Liver (tissue), 9 donors: ENCODE data around the gene DSCAM. TPM values are rescaled to one million over a fixed set of nuclear protein-coding genes. Genes with fewer than 3 reads are reported as not detected.

Source experiments
- DNase-seq: peaks from one replicate; pipeline ENCODE4 v3.0.0-alpha.2; 2017; ENCODE audit warnings: low spot score
- H3K27ac ChIP-seq, 2 donors: one replicate each; pipeline ENCODE4 v1.7.0; 2013; ENCODE audit warnings: inconsistent platforms in 2 of 2, low read length in 2 of 2, control low read depth in 1 of 2, low read depth in 1 of 2, mild to moderate bottlenecking in 1 of 2
- H3K27me3 ChIP-seq, 4 donors: one replicate each; pipeline versions ENCODE4 v1.6.1 to v1.7.0; 2013; ENCODE audit warnings: low read length in 3 of 4, inconsistent platforms in 1 of 4, mild to moderate bottlenecking in 1 of 4, moderate library complexity in 1 of 4; ENCODE audit not compliant: control insufficient read depth in 4 of 4, insufficient read depth in 4 of 4
- H3K36me3 ChIP-seq, 4 donors: one replicate each; pipeline versions ENCODE4 v1.6.1 to v1.7.0; 2013; ENCODE audit warnings: low read length in 3 of 4, mild to moderate bottlenecking in 3 of 4, low read depth in 1 of 4, moderate library complexity in 1 of 4; ENCODE audit not compliant: control insufficient read depth in 4 of 4, insufficient read depth in 3 of 4
- H3K4me1 ChIP-seq, 4 donors: one replicate each; pipeline versions ENCODE4 v1.6.1 to v1.7.0; 2013; ENCODE audit warnings: low read length in 3 of 4, mild to moderate bottlenecking in 3 of 4, moderate library complexity in 1 of 4; ENCODE audit not compliant: control insufficient read depth in 4 of 4, insufficient read depth in 4 of 4
- H3K4me3 ChIP-seq, 3 donors: one replicate each; pipeline versions ENCODE4 v1.6.1 to v1.7.0; 2013; ENCODE audit warnings: low read length in 3 of 3, control low read depth in 1 of 3, low read depth in 1 of 3, mild to moderate bottlenecking in 1 of 3
- H3K9ac ChIP-seq, 2 donors: one replicate each; pipeline ENCODE4 v1.7.0; 2013; ENCODE audit warnings: low read length in 2 of 2, mild to moderate bottlenecking in 2 of 2, moderate library complexity in 2 of 2, control low read depth in 1 of 2, low read depth in 1 of 2
- H3K9me3 ChIP-seq, 4 donors: one replicate each; pipeline versions ENCODE4 v1.6.1 to v1.7.0; 2013; ENCODE audit warnings: low read length in 3 of 4; ENCODE audit not compliant: control insufficient read depth in 4 of 4
- EGR1 ChIP-seq, 2 donors: IDR thresholded peaks; 2 replicates each; pipeline ENCODE4 v1.6.1; 2016 to 2018; ENCODE audit warnings: antibody characterized with exemption in 2 of 2, low read depth in 2 of 2
- FOXA1 ChIP-seq: IDR thresholded peaks from 2 replicates; pipeline ENCODE4 v1.6.1; 2016; ENCODE audit warnings: antibody characterized with exemption
- FOXA2 ChIP-seq: IDR thresholded peaks from 2 replicates; pipeline ENCODE4 v1.6.1; 2016; ENCODE audit warnings: antibody characterized with exemption
- GABPA ChIP-seq, 2 donors: IDR thresholded peaks in 1 of 2; conservative IDR thresholded peaks in 1 of 2; 2 replicates each; pipeline ENCODE4 v1.6.1; 2016; ENCODE audit warnings: antibody characterized with exemption in 2 of 2, mild to moderate bottlenecking in 1 of 2, moderate library complexity in 1 of 2
- HNF4A ChIP-seq, 2 donors: conservative IDR thresholded peaks; 2 replicates each; pipeline ENCODE4 v1.6.1; 2016; ENCODE audit warnings: antibody characterized with exemption in 2 of 2, mild to moderate bottlenecking in 2 of 2
- HNF4G ChIP-seq: IDR thresholded peaks from 2 replicates; pipeline ENCODE4 v1.6.1; 2016; ENCODE audit warnings: antibody characterized with exemption
- JUND ChIP-seq, 2 donors: IDR thresholded peaks; 2 replicates each; pipeline ENCODE4 v1.6.1; 2016; ENCODE audit warnings: antibody characterized with exemption in 2 of 2
- MAX ChIP-seq: IDR thresholded peaks from 2 replicates; pipeline ENCODE4 v1.6.1; 2016; ENCODE audit warnings: antibody characterized with exemption
- NR2F2 ChIP-seq: IDR thresholded peaks from 2 replicates; pipeline ENCODE4 v1.6.1; 2016; ENCODE audit warnings: antibody characterized with exemption
- RAD21 ChIP-seq, 2 donors: IDR thresholded peaks; 2 replicates each; pipeline ENCODE4 v1.6.1; 2016; ENCODE audit warnings: antibody characterized with exemption in 2 of 2, mild to moderate bottlenecking in 2 of 2
- RXRA ChIP-seq, 2 donors: IDR thresholded peaks; 2 replicates each; pipeline ENCODE4 v1.6.1; 2017 to 2018; ENCODE audit warnings: antibody characterized with exemption in 2 of 2, mild to moderate bottlenecking in 1 of 2
- YY1 ChIP-seq: IDR thresholded peaks from 2 replicates; pipeline ENCODE4 v1.6.1; 2016; ENCODE audit warnings: antibody characterized with exemption, mild to moderate bottlenecking
- ZBTB33 ChIP-seq: IDR thresholded peaks from 2 replicates; pipeline ENCODE4 v1.6.1; 2016; ENCODE audit warnings: antibody characterized with exemption
- WGBS: extraction: QIAGEN DNeasy Blood & Tissue Kit; methylation state at CpG from one replicate; pipeline ENCODE4 v1.1.7; 2013; 5-methylcytosine and 5-hydroxymethylcytosine counted together
- polyA plus RNA-seq, 2 donors: library from polyadenylated mRNA; stranded (reverse) in 1 of 2; unstranded in 1 of 2; fragments of 200-250 nt in 1 of 2; fragments of >200 nt in 1 of 2; fragmentation: Nextera tagmentation in 1 of 2; extraction: Ambion mirVana in 1 of 2; gene quantifications; one replicate each; pipeline versions ENCODE4 v1.2.1 to v1.2.3, GENCODE V29; 2013 to 2015
- total RNA-seq, 2 donors: library from RNA; depleted of rRNA; stranded (reverse); fragments of >200 nt; gene quantifications; one replicate each; pipeline ENCODE4 v1.2.3, GENCODE V29; 2014
- TF ChIP-seq, protein P1 (sequence below): IDR thresholded peaks from 2 replicates; pipeline ENCODE4 v1.6.1; 2016; ENCODE audit warnings: antibody characterized with exemption
- TF ChIP-seq, protein P2 (sequence below): fragments of 150-350 bp; IDR thresholded peaks from 2 replicates; pipeline ENCODE4 v1.5.1; 2017; ENCODE audit warnings: improper control_type of control experiment, low read depth, low read length; ENCODE audit not compliant: missing input control
- TF ChIP-seq, protein P3 (sequence below): IDR thresholded peaks from 2 replicates; pipeline ENCODE4 v1.6.1; 2016; ENCODE audit warnings: antibody characterized with exemption, mild to moderate bottlenecking
- donor health status: healthy.
- donor health status: healthy.
- donor health status: healthy.
- donor health status: healthy.
- donor health status: healthy.

Gene DSCAM
- total and polyA plus RNA-seq, 4 donors, result 0.02 to 0.23 (median 0.10) TPM

- 77% methylated on average over 3 of the region's 3 CpGs for WGBS
- TF ChIP-seq EGR1 (IDR thresholded peaks at IDR 0.05; ENCODE audit: low read depth in 2 of 2) (no peak), HNF4A (conservative IDR thresholded peaks at IDR 0.05) (no peak), RXRA (IDR thresholded peaks at IDR 0.05) (no peak), FOXA1 (no peak), ZBTB33 (no peak), RAD21 (IDR thresholded peaks at IDR 0.05) (no peak), HNF4G (no peak), MAX (no peak), YY1 (no peak), NR2F2 (no peak)
- TF ChIP-seq, protein P1, sequence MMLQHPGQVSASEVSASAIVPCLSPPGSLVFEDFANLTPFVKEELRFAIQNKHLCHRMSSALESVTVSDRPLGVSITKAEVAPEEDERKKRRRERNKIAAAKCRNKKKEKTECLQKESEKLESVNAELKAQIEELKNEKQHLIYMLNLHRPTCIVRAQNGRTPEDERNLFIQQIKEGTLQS, result no peak
- TF ChIP-seq, protein P2, sequence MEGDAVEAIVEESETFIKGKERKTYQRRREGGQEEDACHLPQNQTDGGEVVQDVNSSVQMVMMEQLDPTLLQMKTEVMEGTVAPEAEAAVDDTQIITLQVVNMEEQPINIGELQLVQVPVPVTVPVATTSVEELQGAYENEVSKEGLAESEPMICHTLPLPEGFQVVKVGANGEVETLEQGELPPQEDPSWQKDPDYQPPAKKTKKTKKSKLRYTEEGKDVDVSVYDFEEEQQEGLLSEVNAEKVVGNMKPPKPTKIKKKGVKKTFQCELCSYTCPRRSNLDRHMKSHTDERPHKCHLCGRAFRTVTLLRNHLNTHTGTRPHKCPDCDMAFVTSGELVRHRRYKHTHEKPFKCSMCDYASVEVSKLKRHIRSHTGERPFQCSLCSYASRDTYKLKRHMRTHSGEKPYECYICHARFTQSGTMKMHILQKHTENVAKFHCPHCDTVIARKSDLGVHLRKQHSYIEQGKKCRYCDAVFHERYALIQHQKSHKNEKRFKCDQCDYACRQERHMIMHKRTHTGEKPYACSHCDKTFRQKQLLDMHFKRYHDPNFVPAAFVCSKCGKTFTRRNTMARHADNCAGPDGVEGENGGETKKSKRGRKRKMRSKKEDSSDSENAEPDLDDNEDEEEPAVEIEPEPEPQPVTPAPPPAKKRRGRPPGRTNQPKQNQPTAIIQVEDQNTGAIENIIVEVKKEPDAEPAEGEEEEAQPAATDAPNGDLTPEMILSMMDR, result no peak
- TF ChIP-seq, protein P3, sequence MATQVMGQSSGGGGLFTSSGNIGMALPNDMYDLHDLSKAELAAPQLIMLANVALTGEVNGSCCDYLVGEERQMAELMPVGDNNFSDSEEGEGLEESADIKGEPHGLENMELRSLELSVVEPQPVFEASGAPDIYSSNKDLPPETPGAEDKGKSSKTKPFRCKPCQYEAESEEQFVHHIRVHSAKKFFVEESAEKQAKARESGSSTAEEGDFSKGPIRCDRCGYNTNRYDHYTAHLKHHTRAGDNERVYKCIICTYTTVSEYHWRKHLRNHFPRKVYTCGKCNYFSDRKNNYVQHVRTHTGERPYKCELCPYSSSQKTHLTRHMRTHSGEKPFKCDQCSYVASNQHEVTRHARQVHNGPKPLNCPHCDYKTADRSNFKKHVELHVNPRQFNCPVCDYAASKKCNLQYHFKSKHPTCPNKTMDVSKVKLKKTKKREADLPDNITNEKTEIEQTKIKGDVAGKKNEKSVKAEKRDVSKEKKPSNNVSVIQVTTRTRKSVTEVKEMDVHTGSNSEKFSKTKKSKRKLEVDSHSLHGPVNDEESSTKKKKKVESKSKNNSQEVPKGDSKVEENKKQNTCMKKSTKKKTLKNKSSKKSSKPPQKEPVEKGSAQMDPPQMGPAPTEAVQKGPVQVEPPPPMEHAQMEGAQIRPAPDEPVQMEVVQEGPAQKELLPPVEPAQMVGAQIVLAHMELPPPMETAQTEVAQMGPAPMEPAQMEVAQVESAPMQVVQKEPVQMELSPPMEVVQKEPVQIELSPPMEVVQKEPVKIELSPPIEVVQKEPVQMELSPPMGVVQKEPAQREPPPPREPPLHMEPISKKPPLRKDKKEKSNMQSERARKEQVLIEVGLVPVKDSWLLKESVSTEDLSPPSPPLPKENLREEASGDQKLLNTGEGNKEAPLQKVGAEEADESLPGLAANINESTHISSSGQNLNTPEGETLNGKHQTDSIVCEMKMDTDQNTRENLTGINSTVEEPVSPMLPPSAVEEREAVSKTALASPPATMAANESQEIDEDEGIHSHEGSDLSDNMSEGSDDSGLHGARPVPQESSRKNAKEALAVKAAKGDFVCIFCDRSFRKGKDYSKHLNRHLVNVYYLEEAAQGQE, result no peak
- no peaks in the 10 kb centered on the region for H3K27me3 ChIP-seq
- H3K36me3 ChIP-seq, result no peaks in the 10 kb centered on the region
- no peak overlapping the region for H3K4me3 ChIP-seq
- H3K27ac ChIP-seq, result no peak overlapping the region
- H3K4me1 ChIP-seq, result no peaks in the 10 kb centered on the region
- H3K9ac ChIP-seq, result no peak overlapping the region
- H3K9me3 ChIP-seq, result peaks cover 0 to 4% (median 1%) of the 10 kb centered on the region in 4 donors
- DNase-seq, result no peak
These were observed 129.9 kb downstream of the DSCAM start for GRCh38 chr21:40717028-40717427.

DNA sequence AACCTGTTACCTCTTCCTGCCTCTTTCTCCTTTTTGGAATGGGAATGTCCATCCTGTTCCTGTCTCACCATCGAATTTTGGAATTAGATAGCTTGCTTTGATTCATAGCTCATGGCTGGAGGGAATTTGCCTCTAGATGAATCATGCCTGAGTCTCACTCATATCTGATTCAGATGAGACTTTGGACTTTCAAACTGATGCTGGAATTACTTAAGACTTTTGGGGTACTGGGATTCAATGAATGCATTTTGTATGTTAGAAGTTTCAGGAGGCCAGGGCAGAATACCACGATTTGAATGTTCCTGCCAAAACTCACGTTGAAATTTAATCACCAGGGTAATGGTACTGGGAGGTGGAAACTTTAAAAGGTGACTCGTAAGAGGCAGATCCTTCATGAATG lies 132.4 kb downstream of the DSCAM start:
- no peaks in the 10 kb centered on the region for H3K36me3 ChIP-seq
- DNase-seq, result no peak
- 68% methylated on average over 4 of the region's 4 CpGs for WGBS
- TF ChIP-seq, protein P1, result no peak
- TF ChIP-seq NR2F2 (no peak), JUND (IDR thresholded peaks at IDR 0.05) (no peak), EGR1 (IDR thresholded peaks at IDR 0.05; ENCODE audit: low read depth in 2 of 2) (no peak), GABPA (IDR thresholded peaks at IDR 0.05 in 1 of 2, conservative IDR thresholded peaks at IDR 0.05 in 1 of 2) (no peak), ZBTB33 (no peak), HNF4A (conservative IDR thresholded peaks at IDR 0.05) (no peak), YY1 (no peak), RXRA (IDR thresholded peaks at IDR 0.05) (no peak), RAD21 (IDR thresholded peaks at IDR 0.05) (no peak), FOXA1 (no peak), FOXA2 (no peak)
- TF ChIP-seq, protein P2, result no peak

More for the DNA sequence above, 132.4 kb downstream of the DSCAM start:
- Histone ChIP-seq H3K9me3 (peaks cover 0 to 3% (median 0%) of the 10 kb centered on the region in 4 donors), H3K4me1 (no peaks in the 10 kb centered on the region), H3K4me3 (no peak overlapping the region), H3K27me3 (no peaks in the 10 kb centered on the region), H3K9ac (no peak overlapping the region), H3K27ac (no peak overlapping the region)
